Head of caudate nucleus (tissue), 42 donors: ENCODE data around the gene TENM4.

ENCODE experiments used
- DNase-seq, 42 donors: peaks; one replicate each; pipeline versions ENCODE4 v3.0.0 to v3.0.0-alpha.2; 2020 to 2021; ENCODE audit warnings: mixed read lengths in 7 of 42
- intact Hi-C: fragments of 100-400 bp; cut with DNase I; formaldehyde crosslinking; loops from one replicate; pipeline ENCODE4 v1.15.0; 2022

The TENM4 gene

DNA sequence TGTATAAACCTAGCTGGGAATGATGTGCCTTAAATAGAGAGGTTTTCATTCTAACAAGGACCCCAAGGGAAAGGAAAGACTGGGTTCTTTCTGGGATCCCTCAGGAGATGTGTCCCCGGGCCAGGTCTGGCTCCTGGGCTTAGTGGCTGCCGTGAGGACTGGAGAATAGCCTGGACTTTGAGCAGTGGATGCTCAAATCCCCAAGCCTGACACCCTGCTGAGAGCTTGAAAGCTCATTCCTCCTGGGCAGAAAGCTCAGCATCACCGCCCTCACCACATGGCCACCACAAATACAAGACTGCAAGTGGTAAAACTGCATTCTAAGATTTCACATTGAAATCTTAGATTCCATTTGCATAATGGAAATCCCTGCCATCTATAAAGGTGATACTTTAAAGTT, 786.8 kb downstream of the TENM4 start:
- no peak for DNase-seq
- intact Hi-C loops = no loop called here

DNA sequence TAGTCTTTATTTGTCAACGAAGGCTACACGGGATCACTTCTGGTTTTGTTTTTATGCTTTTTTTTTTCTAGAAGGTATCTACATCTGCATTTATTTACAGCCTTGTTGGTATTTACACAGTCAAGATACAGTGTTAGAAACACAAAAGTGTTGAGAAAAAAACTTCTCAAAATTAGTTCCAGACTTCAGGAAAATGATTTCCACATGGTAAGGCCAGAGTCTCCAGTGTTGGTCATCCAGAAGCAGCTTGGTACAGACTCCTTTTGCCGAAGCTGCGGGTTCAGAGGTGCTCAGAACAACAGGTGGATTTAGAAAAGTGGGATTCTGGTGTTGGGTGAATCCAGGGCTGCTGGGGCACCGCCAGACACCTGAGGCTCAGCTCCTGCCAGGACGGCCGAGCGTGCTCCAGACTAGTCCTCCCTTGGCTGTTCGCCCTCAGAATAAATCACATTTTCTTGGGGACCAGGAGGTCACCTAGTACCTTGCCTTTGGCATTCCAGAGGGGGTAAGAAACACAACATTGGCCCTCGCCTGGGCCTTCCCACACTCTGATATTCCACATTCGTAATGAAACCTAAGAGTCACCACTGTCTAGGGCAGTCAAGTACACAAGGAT, 787.4 kb downstream of the TENM4 start:
- intact Hi-C loops = no loop called here
- no peak for DNase-seq

DNA sequence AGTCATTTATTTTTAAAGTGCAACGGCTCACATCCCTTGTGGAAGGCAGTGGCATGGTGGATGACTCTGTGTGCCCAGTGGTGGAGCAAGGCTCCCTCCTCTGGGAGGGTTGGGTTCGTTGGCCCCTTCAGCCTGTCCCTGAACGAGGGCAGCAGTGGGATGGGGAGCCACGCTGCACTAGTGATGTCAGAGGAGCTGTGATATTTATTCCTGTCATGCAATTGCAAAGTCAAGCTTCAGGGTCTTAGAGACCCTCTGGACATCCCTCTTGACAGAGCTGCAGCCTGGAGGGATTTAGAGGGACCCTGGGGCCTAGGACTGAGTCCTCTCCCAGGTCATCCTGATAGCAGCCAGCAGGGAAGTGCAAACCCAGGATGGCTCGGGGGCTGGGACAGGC, 788.0 kb downstream of the TENM4 start:
- intact Hi-C loops = no loop called here
- no peak for DNase-seq

DNA sequence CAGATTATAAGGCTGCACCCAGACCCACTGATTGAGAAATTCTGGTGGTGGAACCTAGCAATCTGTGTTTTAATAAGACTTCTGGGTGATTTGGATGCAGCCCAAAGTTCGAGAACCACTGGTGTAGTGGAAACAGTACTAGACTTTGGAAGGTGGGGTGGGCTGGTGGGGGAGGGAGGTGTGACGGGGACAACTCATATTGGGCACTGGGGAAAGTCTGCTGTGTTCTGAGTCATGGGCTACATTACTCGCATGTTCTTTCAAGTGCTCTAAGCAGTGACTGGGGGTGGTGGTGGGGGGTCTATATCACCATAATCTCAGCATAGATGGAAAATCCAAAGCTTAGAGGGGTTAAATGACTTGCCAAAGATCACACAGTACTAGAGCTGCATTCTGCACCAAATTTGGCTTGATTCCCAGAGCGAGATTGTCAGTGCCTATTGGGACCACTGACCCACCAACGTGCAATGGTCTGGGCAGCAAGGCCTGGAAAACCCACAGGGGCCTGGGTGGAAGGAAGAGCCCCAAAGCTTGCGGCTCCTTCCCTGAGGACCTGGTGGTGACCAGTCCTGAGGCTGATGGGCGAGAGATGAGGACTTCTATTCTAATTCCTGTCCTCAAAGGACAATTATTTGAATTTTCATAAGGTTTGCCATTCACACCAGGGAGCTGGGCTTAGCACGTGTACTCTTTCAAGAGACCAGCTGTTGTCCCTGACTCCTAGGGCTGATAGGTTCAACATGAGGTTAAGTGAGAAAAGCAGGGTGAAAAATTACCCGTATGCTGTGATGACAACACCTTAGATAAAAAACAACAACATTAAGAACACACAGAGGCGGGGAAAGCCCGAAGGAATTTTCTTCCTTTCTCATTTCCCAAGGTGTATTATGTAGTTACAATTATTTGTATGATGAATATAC, 788.6 kb downstream of the TENM4 start:
- no peak for DNase-seq
- intact Hi-C loops = no loop called here

DNA sequence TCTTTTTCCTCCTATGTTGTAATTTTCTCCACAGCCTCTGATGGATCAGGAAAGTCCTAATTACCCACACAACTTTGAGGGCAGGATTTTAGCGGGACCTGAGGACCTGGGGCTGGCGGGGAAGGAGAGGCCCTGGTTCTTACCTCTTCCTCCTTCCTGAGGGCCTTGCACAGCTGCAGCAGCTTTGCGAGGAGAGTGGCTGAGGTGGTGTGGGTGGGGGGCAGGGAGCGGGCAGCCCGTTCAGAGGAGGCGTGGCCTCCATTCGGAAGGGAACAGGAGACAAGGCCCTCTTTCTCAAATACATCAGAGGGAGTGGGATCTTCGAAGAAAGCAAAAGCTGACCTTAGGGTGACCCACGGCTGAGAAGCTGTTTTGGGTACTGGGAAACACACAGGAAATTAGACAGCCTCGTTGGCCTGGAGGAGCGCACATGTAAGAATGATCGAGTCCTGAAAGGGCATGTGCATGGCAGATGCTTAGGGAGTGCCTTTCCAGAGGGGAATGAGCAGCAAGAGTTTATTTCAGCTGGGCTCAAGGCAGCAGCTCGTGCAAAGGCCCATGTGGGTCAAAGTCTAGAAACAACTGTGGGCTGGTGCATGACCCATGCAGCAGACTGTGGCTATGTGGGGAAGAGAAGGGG, 789.6 kb downstream of the TENM4 start:
- no peak for DNase-seq
- intact Hi-C loops = no loop called here

DNA sequence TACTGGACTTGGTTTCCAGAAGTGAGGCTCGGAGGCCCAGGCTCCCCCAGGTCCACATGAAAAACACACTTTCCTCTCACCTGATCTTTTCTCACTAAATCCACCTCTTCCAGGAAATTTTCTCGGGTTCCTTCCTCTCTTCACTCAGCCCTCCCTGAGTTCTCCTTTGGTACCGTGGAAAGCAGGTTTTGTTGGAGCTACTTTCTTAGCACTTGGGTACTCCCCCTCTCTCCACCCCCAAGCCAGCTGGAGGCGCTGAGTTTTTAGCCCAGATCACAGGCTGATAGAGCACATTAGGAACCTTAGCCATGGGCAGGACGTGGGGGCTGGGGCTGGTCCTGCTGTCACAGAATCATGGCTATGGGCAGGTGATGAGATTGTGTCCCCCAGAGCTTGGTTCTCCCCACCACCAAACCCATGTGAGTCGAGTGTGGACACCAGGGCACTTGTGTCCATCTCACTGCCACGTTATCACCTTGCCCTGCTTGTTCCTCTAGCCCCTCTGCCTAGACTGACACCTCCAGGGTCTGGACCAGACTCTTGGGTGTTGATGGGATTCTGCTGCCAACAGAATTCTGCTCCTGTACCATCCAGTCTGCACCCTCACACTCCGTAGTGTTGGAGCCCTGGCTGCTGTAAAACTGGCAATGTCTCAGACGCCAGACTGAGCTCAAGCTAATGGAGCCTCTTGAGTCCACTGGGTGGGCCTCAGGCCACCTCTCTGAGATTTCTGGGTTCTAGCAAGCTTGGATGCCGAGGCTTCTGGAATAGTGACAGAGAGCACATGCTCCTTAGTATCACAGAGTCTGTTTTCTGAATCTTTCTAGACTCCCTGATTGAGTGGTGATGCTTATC, 791.2 kb downstream of the TENM4 start:
- DNase-seq = no peak
- intact Hi-C loops = loop anchor here (10.0 kb wide), 1 partner anchor 515 kb away; no protein-coding TSS in a partner anchor

DNA sequence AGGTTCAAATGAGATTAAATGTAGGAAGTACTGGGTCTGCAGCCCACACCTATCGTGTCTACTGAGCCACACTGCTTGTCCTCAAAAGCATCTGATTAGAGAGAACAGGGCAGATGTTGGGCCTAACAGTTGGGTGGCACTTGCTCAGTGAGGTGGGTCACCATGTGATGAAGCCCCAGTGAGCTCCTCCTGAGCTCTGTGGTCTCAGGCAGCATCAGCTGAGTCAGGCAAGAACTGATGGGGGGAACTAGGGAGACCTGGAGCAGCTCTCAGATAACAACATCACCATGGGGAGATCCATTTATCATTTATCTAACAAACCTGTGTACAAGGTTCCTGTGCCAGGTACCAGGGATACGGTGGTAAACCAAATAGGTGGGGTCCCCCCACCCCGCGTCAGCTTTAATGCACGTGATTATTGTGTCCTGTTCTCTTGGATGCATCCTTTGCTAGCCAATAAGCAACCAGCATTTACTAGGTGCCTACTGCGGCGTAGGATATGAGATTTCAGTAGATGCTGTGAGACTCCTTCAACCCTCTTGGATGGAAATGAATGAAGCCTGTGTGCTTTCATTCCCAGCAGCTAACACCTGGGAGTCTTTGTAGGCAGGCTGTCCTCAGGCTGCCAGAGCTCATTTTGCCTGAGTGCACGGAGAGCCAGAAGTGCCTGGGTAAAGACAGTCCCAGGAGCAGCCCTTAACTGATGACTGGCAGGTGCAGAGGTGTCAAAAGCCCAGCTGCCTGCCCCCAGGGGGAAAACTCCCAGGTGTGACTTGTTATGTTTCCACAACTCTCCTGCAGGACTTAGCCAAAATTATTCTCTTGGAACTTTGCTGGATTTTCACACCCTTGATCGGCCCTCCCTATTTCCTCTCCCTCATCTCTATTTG, 792.6 kb downstream of the TENM4 start:
- intact Hi-C loops = loop anchor here (10.0 kb wide), 1 partner anchor 517 kb away; no protein-coding TSS in a partner anchor
- no peak for DNase-seq

DNA sequence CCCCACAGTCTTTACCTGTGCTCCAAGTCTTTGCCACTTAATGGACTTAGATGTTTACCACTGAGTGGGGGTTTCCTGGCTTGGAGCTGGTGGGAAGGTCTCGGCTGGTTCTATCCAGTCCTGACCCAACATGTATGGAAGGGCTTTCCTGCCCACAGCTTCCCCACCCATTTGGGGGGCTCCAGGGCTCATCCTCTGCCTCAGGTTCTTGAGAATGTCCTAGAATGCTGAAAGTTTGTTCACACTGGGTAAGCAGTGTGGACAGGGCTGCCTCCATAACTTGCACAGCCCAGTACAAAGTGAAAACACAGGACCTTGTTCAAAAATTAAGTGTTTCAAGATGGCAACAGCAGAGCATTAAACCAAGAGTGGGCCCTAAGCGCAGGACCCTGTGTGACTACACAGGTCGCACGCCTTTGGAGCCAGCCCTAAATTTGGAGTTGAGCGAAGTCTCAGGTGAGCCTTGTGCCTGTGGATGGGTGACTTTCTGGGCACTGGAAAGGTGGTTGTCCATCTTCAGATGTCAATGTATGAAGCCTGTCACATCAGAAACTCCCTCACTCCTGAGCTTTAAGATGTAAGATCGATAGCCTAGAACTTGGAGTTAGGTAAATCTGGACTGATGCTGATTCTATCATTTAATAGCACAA, 793.4 kb downstream of the TENM4 start:
- intact Hi-C loops = loop anchor here (10.0 kb wide), 1 partner anchor 517 kb away; no protein-coding TSS in a partner anchor
- DNase-seq = no peak

DNA sequence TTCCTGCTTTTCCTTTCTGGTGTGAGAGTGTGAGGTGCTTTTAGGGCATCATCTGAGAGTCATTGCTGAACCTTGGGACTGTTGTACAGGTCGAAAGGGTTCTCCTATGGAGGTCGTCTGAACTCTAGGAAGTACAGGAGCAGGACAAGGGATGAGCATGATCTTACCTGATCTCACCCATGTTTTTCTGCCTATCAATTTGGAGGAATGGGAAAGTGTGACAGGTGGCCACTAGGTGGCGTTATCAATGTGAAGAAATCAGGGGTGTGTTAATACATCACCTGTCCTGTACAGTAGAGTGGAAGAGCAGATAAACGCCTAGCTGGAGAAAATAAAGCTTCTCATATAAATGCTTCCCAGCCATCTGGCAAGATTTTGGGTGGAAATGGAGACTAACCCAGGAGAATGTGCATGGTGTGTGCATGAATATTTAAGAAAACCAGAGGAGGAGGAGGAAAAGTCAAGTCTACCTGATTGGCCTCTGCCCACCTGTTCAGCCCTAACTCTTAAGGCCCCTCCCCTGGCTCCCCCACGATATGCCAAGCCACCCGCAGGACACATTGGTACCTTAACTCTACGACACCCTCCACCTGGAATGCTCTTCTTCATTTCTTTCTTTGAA, 794.2 kb downstream of the TENM4 start:
- intact Hi-C loops = loop anchor here (10.0 kb wide), 1 partner anchor 518 kb away; no protein-coding TSS in a partner anchor
- DNase-seq = peak in 40 of 42 donors; percentile 16 to 78 (median 58)

DNA sequence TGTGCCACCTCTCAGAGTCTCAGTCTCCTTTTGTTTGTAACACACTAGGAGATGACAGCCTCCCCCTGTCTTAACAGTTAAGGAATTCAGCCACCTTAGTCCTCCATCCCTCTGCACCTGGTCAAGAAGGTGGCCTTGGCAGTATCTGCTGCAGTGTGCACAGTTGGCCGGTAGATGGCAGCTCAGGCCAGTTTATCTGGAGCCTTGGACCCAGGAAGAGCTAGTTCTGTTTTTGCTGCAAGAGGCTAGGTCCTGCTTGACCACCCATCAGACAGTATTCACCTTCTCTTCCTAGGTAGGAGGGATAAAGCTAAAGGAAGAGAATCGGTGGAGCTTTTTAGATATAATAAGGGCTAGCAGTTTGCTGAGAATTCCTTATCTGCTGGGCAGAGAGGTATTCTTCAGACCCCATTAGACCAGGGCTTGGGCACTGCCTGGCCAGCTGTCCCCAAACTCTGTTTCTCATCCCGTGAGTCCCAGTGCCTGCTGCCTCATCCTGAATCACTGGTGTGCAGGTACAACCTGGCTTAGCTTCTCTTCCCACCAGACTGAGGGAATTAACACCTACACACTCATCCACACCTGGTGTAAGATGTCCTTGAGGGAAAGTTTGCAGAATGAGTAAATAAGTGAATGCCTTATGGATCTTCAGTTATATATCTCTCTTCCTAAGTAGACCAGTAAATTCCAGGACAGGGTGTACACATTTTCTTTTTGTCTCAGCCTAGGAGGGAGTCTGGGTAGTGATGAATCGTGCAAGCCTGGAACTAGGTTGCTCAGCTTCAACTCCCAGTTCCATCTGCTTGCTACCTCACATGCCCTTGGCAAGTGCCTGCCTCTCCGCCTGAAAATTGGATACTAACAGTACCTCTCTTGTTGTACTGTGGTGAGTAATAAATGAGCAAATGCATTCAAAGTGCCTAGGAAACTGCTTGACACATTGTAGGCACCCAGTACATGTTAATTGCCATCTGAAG, 795.3 kb downstream of the TENM4 start:
- DNase-seq = peak; percentile 50 to 91 (median 78)
- intact Hi-C loops = loop anchor here (10.0 kb wide), 1 partner anchor 519 kb away; no protein-coding TSS in a partner anchor

DNA sequence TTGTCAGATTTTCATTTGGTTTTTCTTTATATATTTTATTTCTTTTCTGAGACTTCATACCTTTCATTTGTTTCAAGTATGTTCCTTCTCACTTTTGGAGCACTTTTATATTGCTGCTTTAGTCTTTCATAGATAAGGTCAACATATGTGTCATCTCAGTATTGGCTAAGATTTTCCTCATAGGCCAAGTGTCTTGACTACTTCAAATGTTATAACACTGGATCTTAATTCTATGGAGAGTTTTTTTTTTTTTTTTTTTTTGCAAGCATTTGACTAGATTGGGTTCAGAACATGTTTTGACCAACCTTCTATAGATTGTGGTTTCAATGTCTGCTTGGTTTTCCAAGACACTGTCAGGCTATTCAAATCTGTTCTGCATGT, 797.2 kb downstream of the TENM4 start:
- DNase-seq = no peak
- intact Hi-C loops = loop anchor here (10.0 kb wide), 1 partner anchor 521 kb away; no protein-coding TSS in a partner anchor

DNA sequence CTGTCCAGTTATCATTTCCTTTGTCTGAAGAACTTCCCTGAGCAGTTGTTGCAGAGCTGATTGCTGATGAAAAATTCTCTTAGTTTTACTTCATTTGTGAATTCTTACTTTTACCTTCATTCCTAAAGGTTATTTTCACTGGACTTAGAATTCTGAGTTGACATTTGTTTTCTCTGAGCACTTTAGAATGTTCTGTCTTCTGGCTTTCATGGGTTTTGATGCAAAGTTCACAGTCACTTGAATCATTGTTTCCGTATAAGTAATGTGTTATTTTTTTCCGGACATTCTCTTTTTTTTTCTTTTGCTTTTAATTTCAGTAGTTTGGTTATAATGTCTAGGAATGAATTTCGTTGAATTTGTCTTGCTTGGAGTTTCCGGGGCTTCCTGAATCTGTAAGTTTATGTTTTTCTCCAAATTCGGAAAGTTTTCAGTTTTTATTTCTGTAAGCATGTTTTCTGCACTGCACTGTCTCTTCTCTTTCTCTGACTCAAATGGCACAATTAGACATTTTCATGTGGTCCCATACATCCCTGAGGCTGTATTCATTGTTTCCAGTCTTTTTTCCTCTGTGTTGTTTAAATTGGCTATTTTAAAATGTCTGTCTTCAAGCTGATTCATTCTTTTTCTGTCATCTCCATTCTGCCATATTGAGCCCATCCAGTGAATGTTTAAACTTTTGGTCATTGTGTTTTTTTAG, 797.7 kb downstream of the TENM4 start:
- intact Hi-C loops = loop anchor here (10.0 kb wide), 1 partner anchor 522 kb away; no protein-coding TSS in a partner anchor

DNA sequence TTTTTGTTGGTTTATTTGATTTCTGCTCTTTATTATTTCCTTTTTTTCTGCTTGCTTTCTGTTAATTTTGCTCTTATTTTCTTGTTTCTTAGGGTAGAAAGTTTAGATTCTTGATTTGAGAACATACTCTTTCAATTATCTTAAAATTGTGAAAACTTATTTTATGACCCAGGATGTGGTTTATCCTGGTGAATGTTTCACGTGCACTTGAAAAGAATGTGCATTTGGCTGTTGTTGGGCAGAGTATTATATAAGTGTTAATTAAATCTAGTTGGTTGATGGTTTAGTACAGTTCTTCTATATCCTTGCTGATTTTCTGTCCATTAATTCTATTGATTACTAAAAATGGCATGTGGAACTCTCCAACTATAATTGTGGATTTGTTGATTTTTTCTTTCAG, 799.3 kb downstream of the TENM4 start:
- intact Hi-C loops = loop anchor here (10.0 kb wide), 1 partner anchor 523 kb away; no protein-coding TSS in a partner anchor
- no peak for DNase-seq

More for the DNA sequence above, 797.7 kb downstream of the TENM4 start:
- DNase-seq = no peak

DNA sequence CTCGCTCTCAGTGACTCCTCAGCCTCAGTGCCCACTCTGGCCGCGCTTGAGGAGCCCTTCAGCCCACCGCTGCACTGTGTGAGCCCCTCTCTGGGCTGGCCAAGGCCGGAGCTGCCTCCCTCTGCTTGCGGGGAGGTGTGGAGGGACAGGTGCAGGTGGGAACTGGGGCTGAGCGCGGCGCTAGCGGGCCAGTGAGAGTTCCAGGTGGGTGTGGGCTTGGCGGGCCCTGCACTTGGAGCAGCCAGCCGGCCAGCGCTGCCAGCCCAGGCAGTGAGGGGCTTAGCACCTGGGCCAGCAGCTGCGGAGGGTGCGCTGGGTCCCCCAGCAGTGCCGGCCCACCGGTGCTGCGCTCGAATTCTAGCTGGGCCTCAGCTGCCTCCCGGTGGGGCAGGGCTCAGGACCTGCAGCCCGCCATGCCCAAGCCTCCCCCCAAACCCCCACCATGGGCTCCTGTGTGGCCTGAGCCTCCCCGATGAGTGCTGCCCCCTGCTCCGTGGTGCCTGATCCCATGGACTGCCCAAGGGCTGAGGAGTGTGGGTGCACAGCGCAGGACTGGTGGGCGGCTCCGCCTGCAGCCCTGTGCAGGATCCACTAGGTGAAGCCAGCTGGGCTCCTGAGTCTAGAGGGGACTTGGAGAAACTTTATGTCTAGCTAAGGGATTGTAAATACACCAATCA, 802.0 kb downstream of the TENM4 start:
- intact Hi-C loops = no loop called here
- no peak for DNase-seq
